GM12891 (cell line): ENCODE measurements around the gene HDAC4.

Experiments used
- PAX5 ChIP-seq: IDR thresholded peaks from 2 replicates; pipeline ENCODE4 v1.6.1; 2011; ENCODE audit warnings: low read length, moderate library complexity, mild to moderate bottlenecking; ENCODE audit not compliant: insufficient read depth, severe bottlenecking
- POLR2A ChIP-seq: IDR thresholded peaks from 2 replicates; pipeline ENCODE4 v1.6.1; 2011; ENCODE audit warnings: low read depth, low read length, control low read depth
- POLR2AphosphoS5 ChIP-seq: IDR thresholded peaks from 2 replicates; pipeline ENCODE4 v1.6.1; 2011; ENCODE audit warnings: low read depth, low read length, control low read depth
- POU2F2 ChIP-seq: IDR thresholded peaks from 2 replicates; pipeline ENCODE4 v1.6.1; 2011; ENCODE audit warnings: low read depth, mild to moderate bottlenecking, control low read depth, low read length, moderate library complexity
- SPI1 ChIP-seq: IDR thresholded peaks from 2 replicates; pipeline ENCODE4 v1.6.1; 2011; ENCODE audit warnings: low read depth, low read length, control low read depth
- TAF1 ChIP-seq: IDR thresholded peaks from 2 replicates; pipeline ENCODE4 v1.6.1; 2011; ENCODE audit warnings: low read depth, low read length, control low read depth

DNA sequence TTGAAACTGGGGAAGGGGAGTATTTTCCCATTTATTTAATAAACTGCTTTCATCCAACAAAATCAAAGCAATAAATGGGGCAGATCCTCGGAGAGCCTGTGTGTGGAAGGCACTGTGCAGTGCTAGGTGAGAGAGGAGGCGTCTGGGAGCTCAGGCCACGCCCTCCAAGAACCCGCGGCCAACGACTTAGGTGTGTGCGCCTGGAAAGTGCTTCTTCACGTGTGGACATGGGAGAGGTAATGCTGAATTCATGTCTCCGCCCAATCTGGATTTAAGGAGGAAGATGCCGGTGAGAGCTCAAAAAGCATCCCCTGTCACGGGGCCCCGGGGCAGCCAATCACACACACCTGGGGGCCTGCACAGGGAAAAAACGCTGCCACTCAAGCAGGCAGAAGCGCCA lies 77.4 kb downstream of the HDAC4 start:
- TF ChIP-seq TAF1: no peak
- TF ChIP-seq POLR2A: no peak
- no peak for TF ChIP-seq POLR2AphosphoS5
- TF ChIP-seq PAX5: no peak
- no peak for TF ChIP-seq SPI1
- no peak for TF ChIP-seq POU2F2
